SK-N-SH (cell line): ENCODE results near the gene SOX21.

ENCODE experiments used
- FOXM1 ChIP-seq: IDR thresholded peaks from 2 replicates; pipeline ENCODE4 v1.4.0; 2012; ENCODE audit warnings: low read depth, mild to moderate bottlenecking
- POLR2AphosphoS5 ChIP-seq: IDR thresholded peaks from 2 replicates; pipeline ENCODE4 v1.6.1; 2012; ENCODE audit warnings: low read depth, low read length
- USF1 ChIP-seq: IDR thresholded peaks from 2 replicates; pipeline ENCODE4 v1.4.0; 2012; ENCODE audit warnings: low read depth, borderline replicate concordance
- TF ChIP-seq, protein P1 (sequence below): fragments of 200-600 bp; sonication (generic); IDR thresholded peaks from 2 replicates; pipeline ENCODE4 v1.6.1; 2017; ENCODE audit warnings: antibody characterized with exemption, mild to moderate bottlenecking, moderate library complexity

DNA sequence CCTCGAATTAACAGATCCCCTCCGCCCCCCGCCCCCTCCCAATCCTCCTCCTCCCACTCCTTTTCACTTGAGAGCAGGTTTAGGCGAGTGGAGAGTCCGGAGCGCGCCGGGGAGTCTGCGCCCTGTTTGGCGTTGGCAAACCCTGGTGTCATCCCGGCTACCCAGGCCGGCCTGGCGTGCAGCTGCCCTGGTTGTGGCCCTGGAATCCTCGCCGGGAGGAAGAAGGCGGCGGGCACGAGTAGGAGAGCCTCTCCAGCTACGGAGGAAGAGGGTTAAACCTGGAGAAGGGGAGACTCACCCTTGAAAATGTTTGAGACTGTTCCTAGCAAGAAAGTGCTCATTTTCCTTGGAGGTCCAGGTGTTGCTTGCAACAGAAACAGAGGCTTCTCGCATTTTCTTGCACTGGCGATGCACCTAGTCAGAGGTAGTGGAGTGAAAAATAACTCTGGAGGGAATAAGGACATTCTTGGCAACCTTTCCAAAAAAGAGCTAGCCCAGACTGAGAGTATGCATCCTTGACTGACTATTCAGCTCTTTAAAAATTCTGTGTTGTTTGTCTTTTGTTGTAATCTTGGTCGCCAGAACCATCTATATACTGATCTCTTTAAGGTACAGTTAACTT, 1.3 kb upstream of the SOX21 start:
- TF ChIP-seq USF1 = no peak
- TF ChIP-seq, protein P1, sequence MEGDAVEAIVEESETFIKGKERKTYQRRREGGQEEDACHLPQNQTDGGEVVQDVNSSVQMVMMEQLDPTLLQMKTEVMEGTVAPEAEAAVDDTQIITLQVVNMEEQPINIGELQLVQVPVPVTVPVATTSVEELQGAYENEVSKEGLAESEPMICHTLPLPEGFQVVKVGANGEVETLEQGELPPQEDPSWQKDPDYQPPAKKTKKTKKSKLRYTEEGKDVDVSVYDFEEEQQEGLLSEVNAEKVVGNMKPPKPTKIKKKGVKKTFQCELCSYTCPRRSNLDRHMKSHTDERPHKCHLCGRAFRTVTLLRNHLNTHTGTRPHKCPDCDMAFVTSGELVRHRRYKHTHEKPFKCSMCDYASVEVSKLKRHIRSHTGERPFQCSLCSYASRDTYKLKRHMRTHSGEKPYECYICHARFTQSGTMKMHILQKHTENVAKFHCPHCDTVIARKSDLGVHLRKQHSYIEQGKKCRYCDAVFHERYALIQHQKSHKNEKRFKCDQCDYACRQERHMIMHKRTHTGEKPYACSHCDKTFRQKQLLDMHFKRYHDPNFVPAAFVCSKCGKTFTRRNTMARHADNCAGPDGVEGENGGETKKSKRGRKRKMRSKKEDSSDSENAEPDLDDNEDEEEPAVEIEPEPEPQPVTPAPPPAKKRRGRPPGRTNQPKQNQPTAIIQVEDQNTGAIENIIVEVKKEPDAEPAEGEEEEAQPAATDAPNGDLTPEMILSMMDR = no peak
- no peak for TF ChIP-seq FOXM1
- TF ChIP-seq POLR2AphosphoS5 = no peak
